ENCODE measurements around the gene PLEKHA8.

PLEKHA8 gene

GRCh38 chr7:30026229-30027064 lies 1.8 kb upstream of the PLEKHA8 start, which contains the start of gene FKBP14:
Gene FKBP14 (minus strand): TSS chr7:30026702. CDS start chr7:30026508, 194 bp downstream.
- DNase-seq: peak; percentile 99

DNA sequence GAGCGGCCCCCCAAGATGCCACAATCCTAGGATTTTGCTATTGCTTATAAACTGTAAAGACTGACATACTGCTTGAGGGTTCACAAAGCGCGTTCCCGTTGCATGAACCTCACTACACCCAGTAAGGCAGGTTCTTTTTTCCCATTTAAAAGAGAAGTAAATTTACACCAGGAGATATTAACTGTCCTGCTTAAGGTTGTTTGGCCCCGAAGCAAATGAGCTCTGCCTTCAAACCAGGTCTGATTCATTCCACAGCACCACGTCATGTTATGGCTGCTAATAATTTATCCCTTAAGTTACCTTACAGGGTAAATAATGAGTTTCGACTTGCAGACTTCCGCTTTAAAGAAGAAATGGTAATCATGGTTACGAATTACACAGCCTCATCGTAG lies 1.2 kb upstream of the PLEKHA8 start:
- no peak for DNase-seq

DNA sequence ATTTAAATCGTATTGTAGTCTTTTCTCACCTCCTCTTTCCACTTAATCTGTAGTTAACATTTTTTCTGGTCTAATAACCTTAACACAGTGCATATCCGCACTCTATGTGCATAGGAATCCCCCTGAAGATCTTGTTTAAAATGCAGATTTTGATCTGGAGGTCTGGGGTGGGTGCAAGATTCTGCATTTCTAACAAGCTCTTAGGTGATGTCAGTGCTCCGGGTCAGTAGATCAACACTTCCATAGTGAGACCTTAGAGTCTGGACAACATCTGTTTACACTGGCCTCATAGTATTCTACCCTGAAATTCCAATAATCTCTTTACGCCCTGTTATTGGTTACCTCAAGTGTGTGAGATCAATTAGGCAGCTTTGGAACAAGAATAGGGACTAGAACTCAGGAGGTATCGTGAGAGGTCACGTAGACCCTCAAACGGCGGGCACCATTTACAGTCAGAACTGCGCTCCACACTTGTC lies 434 bp upstream of the PLEKHA8 start:
- DNase-seq: no peak

DNA sequence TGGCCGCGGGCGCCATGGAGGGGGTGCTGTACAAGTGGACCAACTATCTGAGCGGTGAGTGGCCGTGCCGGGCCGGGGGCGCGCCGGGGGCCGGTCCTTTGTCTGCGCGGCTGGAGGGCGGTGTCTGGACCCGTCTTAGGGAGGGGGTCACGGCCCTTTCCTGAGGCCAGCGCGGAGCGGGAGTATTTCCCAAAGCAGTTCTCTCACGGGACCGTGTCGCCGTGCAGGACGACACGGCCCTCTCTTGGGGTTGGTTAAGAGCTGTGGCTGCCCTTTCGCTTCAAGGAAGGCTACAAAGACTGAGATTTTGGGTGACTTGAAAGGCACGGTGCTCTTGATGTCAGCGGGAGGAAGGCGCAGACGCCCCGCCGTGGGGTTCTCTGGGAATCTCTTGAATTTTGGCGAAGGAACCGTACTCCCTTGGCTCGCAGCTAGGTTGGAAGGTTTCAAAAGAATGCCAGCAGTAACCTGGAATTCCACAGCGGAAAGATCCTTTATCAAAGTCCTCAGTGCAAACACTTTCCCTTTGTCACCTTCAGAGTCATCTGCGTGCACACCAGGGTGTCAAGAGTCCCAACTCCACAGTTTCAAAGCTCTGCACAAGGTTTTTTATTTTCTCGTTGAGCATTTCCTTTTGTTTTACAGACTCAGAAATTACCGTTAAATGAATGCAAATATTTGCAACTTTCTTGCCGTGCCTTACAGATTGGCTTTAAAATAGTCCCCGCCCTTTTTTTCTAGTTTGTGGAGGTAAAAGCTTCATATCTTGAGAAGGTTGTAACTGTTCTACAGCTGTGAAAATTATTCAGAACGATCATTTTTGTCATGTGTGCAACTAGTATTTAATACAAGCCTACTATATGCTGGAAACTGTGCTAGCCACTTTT lies 780 bp downstream of the PLEKHA8 start:
- no peak for DNase-seq

GRCh38 chr7:30029696-30030095 lies 1.5 kb downstream of the PLEKHA8 start:
- DNase-seq: no peak

- DNase-seq: no peak
Measured at GRCh38 chr7:30032310-30033125, 4.3 kb downstream of the PLEKHA8 start.

GRCh38 chr7:30034501-30034900 lies 6.3 kb downstream of the PLEKHA8 start:
- DNase-seq: no peak

- DNase-seq: no peak
Measured at GRCh38 chr7:30036220-30036619, 8.0 kb downstream of the PLEKHA8 start.

DNA sequence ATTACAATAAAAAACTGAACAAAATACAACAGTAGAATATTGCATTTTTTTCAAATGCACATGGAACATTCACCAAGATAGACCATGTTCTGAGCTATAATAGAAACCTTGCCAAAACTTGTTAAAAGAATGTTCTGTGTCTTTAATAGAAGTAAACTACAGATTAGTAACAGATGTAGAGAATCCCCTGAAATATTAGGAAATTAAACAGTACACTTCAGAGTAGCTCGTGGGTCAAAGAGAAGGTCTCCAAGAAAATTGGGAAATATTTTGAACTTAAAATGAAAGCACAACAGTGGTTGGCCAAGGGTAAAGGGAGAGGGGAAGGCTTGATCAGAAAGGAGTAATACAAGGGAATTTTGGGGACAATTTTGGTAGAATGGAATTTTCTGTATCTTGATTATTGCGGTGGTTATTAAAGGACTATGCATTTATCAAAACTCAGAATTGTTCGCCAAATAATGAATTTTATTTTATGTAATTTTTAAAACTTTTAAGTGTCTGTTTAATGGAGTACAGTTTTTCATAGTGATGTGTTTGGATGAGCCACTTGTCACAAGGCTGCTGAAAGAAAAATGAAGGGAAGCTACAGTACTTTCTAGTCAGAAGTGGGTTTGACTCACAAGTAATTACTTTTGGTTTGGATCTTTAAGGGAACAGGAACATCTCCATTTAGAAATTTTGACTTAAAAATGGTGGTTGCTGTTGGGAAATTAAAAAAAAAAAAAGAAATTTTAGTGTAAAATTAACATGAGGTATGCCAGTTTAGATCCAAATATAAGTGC lies 10.2 kb downstream of the PLEKHA8 start:
- DNase-seq: no peak

DNA sequence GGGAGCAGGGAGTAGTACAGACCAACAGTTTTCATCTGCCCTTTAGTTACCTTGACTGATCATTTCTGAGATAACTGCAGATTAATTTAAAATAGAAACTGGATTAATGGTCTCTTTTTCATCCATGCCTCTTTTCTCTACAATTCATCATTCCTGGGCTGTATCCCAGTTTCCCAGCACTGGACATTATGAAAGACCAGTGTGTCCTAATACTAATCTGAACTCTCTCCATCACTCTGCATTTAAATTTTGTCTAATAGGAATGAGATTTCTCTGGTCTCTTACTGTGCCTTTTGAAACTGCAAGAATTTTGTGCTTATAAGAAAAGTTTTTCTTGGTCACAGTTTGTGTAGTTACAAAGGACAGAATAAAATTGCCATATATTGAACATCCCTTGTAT lies 12.7 kb downstream of the PLEKHA8 start:
- DNase-seq: no peak

DNA sequence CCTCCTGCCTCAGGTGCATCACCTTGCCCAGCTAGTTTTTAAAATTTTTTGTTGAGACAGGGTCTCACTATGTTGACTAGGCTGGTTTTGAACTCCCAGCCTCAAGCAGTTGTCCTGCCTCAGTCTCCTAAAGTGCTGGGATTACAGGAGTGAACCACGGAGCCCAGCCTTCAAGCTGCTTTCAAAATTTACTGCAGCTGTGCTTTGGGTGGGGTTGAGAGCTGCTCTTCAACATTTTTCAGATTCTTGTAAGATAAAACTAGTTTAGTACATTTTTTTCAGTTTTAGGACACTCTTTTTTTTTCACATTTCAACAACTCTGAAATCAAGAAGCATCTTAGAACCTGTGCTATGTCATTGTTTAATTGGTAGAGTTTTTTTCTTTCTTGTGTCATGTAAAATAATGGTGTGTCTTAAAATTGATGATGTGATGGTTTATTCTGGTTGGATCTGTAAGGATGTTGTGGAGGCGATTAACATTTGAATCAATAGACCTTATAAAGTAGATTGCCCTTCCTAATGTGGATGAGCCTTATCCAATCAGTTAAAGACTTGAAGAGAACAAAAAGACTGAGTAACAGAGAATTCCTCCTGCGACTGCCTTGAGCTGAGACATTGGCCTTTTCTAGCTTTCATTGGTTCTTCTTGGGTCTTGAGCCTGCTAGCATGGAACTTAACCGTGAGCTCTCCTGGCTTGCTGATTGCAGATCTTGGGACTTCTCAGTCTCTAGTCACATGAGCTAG lies 13.5 kb downstream of the PLEKHA8 start:
- DNase-seq: no peak

DNA sequence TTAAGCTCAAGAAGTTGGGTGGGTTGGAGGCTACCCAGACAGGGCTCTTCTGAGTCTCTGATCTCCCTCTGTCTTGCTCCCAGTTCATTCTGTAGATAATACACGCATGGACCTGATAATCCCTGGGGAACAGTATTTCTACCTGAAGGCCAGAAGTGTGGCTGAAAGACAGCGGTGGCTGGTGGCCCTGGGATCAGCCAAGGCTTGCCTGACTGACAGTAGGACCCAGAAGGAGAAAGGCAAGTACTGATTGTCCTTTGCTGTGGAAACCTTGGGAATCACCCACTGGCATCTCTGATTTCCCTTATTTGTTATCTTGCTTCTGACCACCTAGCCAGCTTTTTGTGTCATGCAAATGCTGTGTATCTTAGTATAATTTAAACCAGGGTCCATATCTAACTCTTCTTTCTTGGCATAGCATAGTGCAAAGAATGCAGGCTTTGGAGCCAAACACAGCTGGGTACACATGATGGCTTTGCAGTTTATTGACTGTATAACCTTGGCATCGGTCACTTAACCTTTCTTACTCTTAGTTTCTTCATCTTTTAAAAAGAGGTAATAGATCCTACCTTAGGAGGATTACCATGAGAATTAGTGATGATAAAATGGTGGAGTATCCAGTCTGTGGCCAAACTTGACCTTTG lies 18.0 kb downstream of the PLEKHA8 start:
- no peak for DNase-seq

DNA sequence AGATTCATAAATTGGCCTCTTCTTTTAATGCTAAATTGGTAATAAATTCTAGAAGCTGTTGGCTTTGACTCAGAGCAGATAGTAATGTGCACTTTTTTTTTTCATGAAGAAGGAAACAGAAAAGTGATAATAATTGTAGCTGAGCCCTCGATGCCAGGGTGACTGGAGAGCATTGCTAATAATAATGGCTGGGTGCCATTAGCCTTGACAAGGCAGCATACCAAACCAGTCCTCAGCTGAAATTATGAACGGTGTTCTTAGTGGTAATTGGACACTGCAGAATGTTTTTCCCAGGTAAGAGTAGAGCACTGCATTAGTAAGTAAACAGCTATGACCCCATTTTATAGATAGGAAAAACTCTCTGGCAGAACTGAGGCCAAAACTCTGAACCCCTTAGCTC lies 18.9 kb downstream of the PLEKHA8 start:
- DNase-seq: no peak

DNA sequence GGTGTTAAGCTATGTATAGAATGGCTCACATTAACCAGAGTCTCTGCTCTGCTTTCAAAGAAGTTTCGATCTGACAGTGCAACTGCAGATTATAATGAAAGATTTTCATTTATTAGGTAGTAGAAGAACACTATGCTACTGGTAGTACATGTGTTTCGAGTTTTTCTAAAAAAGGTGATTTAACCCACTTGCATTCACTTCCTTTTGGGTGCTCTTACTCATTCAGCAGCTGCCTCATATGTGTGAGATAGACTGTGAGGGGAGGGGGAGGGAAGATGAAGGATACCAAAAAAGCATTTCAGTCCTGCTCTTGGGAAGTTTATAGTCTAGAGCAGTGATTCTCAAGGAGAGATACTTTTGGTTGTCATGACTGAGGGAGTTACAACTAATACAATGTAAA lies 20.4 kb downstream of the PLEKHA8 start:
- DNase-seq: no peak

- no peak for DNase-seq
Measured at GRCh38 chr7:30049173-30049572, 21.0 kb downstream of the PLEKHA8 start.

DNA sequence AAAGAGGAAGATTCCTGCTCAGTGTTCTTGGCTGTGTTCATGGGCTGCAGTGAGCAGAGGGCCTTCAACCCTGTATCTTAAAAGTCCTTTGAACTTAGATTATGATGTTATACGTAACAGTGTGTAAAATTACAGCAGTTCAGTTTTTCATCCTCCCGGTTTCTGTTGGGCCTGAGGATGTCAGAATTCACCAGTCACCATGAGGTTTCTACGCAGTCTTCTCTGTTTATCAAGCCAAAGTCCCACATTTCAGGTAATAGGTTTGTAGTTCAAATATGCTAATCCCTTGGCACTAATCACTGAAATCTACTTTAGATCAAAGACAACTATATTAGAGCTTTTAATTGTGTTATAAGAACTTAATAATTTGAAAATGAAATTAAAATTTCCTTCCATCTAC lies 24.9 kb downstream of the PLEKHA8 start:
- no peak for DNase-seq

- no peak for DNase-seq
Measured at GRCh38 chr7:30057741-30058140, 29.5 kb downstream of the PLEKHA8 start.

GRCh38 chr7:30061786-30062185 lies 33.6 kb downstream of the PLEKHA8 start:
- DNase-seq: peak; percentile 2

DNA sequence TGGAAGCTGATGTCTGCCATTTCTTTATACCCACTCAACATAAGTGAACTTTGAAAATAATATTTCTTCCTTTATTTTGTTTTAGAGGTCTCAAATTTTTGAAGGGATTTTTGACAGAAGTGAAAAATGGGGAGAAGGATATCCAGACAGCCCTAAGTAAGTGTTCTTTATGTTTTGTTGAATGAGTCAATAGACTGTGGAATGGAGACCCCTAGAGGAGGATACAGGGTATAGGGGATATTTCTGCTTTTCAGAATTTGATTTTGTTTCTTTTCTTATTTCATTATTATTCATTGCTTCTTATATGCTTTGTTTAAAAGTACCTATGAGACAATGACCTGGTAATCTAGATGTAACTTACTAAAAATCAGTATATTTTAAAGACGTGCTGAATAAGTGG lies 34.4 kb downstream of the PLEKHA8 start:
- DNase-seq: peak; percentile 23

GRCh38 chr7:30065746-30066145 lies 37.5 kb downstream of the PLEKHA8 start:
- no peak for DNase-seq

DNA sequence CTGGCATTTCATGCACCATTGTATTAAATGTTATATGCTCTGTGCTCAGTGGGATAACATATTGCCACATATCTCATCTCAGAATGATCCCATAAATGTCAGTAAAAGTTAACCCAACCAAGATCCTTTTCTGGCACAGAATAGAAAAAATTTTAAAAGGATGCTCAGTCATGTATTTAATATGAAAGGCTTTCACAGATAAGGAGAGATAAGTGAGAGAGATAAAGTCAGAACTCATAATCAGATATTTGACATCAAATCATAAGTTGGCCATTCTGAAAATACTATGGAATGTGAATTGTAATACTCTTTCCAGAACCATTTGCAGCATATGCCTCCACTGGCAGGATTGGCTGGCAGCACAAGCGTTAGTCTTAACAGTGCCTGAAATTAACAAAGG lies 38.5 kb downstream of the PLEKHA8 start:
- no peak for DNase-seq
